GM13977 (cell line): ENCODE data around the gene RAD54L.

Experiments
- DNase-seq: peaks from one replicate; pipeline ENCODE4 v3.0.0; 2012; ENCODE audit warnings: low spot score
- CTCF ChIP-seq: IDR thresholded peaks from 2 replicates; pipeline ENCODE4 v1.5.1; 2012; ENCODE audit warnings: mild to moderate bottlenecking, control low read depth; ENCODE audit not compliant: insufficient read depth; ENCODE audit errors: extremely low read depth, missing control alignments
- in situ Hi-C: fragments of 300-500 bp; cut with MboI; formaldehyde crosslinking; loops from one replicate; pipeline ENCODE4 v1.12.0; 2022; ENCODE audit warnings: low sequenced_read_pairs, low pct_unique_long_range_greater_than_20kb, mixed read lengths, inconsistent platforms; ENCODE audit not compliant: unreplicated experiment

Gene RAD54L

GRCh38 chr1:46247436-46248121, at the start of gene RAD54L:
Gene RAD54L, plus strand, starts transcription at chr1:46247763. Its CDS starts 643 bp downstream, at chr1:46248406.
- DNase-seq = peak; percentile 98
- in situ Hi-C loops = no loop called here
- TF ChIP-seq CTCF = no peak

- DNase-seq = peak; percentile 97
- in situ Hi-C loops = no loop called here
- TF ChIP-seq CTCF = no peak
Observed at GRCh38 chr1:46197964-46198811, 49.4 kb upstream of the RAD54L start, which contains the start of gene POMGNT1. Gene POMGNT1, minus strand, starts transcription at chr1:46198434. Its CDS starts 613 bp downstream, at chr1:46197821.

GRCh38 chr1:46199233-46199749, 48.3 kb upstream of the RAD54L start:
- in situ Hi-C loops = no loop called here
- TF ChIP-seq CTCF = no peak
- no peak for DNase-seq

- in situ Hi-C loops = no loop called here
- no peak for DNase-seq
- TF ChIP-seq CTCF = no peak
Observed at GRCh38 chr1:46203738-46204405, 43.7 kb upstream of the RAD54L start.

- DNase-seq = no peak
- in situ Hi-C loops = no loop called here
- no peak for TF ChIP-seq CTCF
Observed at GRCh38 chr1:46204406-46204742, 43.2 kb upstream of the RAD54L start.

GRCh38 chr1:46205141-46205540, 42.4 kb upstream of the RAD54L start:
- DNase-seq = no peak
- no peak for TF ChIP-seq CTCF
- in situ Hi-C loops = no loop called here
